Activated CD4-positive, alpha-beta T cell treated with anti-CD3 and anti-CD28 coated beads, Interleukin-2, amount 50 U/mL, for 1 hour (primary cell): ENCODE measurements around the gene CHST14.

Experiments
- DNase-seq: peaks from one replicate; pipeline ENCODE4 v3.0.0-alpha.2; 2020

CHST14 gene

DNA sequence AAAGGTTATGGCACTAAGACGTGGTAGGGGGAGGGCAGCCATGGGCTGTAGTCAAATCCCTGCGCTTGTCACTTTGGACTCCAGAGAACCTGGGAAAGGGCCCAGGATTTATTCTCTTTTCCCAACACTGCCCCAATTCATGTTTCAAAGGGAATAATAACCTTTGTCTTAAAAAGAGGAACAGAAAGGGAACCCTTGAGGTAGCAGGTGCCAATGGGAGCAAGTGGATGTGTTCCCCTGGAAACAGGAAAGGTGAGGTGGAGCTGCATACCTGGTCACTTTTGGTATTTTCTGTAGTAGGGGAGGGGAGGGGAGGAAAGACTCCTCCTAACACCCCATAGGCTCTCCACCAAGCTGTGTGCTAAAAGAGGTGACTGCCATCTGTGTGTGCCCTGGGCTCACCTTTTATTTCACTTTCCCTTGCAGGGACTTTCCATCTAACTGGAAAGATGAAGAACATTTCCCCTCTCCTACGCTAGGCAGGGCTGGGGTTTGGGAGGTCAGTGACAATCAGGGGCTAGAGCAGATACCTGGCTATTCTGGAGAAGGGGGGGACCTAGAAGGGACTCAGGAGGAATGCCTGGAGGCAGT is 6.1 kb upstream of the CHST14 start:
- no peak for DNase-seq

GRCh38 chr15:40465939-40466338 is 4.8 kb upstream of the CHST14 start:
- DNase-seq = no peak

DNA sequence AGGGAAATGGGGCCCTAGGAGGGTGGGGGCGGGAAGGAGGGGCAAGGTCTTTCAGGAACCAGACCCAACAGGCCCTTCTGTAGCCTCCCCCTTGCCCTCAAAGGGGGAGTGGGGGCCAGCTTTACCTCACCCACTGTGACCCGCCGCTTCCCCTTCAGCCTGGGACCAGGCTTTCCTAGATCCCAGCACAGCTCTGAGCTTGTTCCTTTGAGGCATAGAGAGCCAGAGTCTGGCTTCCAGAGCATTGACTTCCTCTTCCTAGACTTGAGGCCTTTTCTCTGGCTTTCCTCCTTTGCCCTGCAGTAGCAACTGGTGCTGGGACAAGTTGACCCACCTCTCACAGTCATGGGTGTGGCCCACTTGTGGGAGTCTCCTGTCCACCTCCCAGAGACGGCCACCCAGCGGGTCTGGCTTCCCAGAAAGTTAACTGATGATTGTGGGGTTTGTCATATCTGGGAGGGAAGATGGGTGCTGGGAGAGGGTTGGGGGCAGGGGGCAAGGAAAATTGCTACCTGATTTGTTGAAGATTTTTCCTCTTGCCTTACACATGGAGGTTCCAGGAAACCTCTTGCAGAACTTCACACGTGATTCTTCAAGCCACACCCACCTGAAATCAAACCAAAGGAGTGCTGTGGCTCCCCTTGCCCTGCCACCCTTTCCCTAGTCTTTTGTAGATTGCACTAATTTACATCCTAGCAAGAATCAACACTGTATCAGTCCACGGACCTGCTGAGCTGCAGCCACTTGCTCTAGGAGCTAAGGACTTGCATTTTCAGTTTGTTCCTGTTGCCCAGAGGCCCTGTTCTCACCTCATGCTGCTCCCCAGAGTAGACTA is 4.1 kb upstream of the CHST14 start:
- no peak for DNase-seq

DNA sequence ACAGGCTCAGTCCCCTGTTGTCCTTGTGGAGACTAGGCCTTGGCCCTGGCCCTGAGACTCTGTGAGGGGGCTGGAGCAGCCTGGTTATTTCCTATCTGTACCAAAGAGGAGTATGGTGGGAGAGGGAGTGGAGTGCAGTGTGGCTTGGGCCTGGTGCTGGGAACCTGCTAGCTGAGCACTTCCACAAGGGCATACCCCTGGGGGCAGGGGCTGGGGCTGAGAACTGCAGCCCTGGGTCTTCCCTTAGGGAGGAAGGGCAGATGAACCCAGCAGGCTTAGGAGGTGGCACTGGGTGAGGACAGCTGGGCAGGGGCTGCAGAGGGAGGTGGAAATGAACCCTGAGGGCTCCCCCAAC is 3.5 kb upstream of the CHST14 start:
- DNase-seq = no peak

DNA sequence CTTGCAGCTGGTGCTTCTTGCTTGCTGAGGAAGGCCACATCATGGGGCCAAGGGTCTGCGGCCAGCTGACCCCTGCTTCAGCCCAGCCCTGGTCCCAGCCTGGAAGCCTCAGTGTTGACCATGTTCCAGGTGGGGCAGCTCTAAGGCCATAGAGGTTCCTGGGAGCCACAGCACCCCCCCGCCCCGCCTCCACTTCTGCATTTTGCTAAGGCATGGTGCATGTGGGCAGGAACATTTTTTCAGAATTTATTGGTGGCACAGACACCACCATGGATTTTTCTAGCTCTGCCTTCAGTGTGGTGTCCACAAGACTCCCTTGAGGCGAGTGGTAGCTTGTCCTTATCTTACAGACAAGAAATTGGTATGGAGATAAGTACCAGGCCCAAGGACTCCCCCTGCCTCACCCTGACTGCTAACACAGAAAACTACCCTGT is 1.9 kb upstream of the CHST14 start:
- DNase-seq = no peak

DNA sequence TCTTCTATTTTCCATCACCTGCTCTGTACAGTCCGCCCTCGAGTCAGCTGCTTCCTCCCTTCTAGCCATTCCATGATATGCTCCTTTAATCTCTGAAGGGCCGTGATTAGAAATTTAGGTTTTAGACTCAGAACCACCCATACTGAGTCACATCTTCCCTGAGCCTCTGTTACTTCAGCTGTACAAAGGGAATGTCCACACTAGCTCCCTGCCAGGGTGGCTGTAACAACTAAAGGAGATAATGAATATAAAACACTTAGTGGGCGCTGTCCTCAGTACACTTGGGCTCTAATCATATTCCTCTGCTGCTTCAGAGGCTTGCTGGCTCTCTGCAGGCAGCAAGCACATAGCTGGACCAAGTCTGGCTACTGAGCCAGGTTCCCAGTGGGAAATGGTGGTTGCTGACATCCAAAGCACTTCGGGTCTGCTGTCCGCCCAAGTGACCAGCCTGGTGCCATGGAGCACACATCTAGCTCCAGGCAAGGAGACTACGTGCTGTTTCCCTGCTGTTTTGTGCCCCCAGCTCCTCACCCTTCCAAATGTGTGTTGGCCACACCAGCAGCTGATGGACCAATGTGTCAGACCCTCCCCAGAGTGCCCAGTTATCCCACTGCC is 901 bp upstream of the CHST14 start:
- DNase-seq = no peak

- peak; percentile 6 for DNase-seq
Observed at GRCh38 chr15:40471105-40471807, 472 bp downstream of the CHST14 start.

DNA sequence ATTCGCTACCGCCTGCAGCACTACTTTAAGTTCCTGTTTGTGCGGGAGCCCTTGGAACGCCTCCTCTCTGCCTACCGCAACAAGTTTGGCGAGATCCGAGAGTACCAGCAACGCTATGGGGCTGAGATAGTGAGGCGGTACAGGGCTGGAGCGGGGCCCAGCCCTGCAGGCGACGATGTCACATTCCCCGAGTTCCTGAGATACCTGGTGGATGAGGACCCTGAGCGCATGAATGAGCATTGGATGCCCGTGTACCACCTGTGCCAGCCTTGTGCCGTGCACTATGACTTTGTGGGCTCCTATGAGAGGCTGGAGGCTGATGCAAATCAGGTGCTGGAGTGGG is 995 bp downstream of the CHST14 start:
- DNase-seq = peak; percentile 4

GRCh38 chr15:40472171-40472727 is 1.5 kb downstream of the CHST14 start:
- no peak for DNase-seq

DNA sequence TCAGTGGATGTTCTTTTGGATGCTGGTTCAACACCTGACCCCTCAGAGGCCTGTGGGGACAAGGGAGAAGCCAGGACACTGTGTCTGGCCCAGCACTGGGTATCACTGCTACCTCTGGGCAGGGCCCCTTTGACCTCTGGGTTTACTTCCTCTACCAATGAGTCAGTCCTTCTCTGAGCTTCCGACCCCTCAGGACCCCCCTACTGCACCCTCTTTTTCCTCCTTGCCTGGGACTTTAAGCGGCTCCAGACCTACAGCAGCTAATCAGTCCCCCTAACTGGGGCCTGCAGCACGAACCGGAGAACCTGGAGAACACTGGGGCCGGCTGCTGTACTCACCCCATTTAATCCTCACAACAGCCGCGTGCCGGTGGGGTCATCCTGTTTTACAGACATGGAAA is 3.8 kb downstream of the CHST14 start:
- DNase-seq = no peak

- DNase-seq = no peak
Observed at GRCh38 chr15:40477642-40478327, 7.0 kb downstream of the CHST14 start.

DNA sequence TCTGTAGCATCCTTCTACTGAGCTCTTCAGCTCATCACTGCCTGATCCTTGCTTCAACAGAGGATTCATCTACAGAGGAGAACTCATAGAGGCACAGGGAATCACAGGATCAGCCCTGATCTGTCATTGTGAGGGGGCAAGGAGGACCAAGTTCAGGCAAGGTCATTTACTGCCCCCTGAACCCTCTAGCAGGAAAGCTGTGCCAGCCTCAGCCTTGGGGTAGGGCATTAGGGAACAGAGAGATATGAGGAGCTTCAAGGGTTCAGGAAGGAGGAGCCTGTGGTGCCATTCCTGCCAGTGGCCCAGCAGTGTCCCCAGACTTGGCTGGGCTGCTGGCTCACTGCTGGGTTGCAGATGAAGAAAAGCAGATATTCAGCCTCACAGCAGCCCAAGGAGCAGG is 8.2 kb downstream of the CHST14 start:
- no peak for DNase-seq

DNA sequence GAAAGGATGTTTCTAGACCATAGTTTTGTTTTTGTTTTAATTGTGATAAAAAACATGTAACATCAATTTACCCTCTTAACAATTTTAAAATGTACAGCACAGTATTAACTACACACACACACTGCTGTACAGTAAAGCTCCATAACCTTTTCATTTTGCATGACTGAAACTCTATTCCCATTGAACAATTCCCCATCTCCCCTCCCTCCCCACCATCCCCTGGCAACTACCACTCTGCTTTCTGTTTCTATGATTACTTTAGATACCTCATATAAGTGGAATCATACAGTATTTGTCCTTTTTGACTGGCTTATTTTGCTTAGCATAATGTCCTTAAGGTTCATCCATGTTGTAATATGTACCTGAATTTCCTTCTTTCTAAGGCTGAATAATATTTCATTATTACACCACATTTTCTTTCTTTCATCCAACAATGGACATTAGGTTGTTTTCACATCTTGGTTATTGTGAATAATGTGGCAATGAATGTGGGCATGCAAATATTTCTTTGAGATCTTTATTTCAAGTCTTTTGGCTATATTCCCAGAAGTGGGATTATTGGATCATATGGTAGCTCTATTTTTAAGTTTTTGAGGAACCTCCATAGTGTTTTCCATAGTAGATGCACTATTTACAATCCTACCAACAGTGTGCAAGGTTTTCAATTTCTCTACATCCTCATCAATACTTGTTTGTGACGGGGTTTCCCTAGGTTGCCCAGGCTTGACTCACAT is 10.7 kb downstream of the CHST14 start:
- no peak for DNase-seq

DNA sequence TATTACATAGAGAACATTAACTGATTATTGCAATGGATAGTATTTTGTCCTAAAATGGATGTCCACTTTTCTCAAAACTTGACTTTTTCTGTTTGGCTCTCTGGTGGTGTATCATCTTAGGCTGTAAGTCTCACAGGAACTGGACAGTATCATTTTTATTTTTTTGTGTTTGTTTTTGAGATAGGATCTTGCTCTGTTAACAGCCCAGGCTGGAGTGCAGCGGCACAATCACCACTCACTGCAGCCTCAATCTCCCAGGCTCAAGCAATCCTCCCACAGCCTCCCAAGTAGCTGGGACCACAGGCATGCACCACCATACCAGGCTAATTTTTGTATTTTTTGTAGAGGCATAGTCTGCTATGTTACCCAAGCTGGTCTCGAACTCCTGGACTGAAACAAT is 13.1 kb downstream of the CHST14 start:
- DNase-seq = no peak

DNA sequence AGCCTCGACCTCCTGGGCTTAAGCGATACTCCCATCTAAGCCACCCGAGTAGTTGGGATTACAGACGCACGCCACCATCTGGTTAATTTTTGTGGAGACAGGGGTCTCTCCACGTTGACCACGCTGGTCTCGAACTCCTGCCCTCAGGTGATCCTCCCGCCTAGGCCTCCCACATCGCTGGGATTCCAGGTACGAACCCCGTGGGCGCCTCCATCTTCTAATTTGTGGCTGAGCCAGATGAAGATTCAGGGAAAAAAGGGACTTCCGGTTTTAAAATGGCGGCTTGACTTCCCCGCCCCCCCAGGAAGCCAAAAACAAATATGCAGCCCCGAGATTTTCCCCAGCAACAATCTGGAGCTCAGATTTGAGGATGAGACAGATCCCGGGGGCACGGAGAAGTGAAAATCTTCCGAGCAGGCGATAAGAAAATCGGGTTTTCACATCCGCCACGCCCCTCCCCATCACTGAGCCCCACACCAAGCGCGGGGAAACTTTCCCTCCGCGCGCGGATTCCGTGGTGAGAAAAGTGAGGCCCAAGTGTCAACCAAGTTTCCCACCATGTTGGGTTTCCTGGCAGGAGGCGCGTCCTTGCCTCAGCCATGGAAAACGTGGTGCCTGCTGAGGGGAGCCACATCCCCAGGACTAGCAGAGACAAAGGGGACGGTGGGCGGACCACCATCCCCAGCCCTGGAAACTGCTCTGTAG is 15.4 kb downstream of the CHST14 start:
- no peak for DNase-seq

DNA sequence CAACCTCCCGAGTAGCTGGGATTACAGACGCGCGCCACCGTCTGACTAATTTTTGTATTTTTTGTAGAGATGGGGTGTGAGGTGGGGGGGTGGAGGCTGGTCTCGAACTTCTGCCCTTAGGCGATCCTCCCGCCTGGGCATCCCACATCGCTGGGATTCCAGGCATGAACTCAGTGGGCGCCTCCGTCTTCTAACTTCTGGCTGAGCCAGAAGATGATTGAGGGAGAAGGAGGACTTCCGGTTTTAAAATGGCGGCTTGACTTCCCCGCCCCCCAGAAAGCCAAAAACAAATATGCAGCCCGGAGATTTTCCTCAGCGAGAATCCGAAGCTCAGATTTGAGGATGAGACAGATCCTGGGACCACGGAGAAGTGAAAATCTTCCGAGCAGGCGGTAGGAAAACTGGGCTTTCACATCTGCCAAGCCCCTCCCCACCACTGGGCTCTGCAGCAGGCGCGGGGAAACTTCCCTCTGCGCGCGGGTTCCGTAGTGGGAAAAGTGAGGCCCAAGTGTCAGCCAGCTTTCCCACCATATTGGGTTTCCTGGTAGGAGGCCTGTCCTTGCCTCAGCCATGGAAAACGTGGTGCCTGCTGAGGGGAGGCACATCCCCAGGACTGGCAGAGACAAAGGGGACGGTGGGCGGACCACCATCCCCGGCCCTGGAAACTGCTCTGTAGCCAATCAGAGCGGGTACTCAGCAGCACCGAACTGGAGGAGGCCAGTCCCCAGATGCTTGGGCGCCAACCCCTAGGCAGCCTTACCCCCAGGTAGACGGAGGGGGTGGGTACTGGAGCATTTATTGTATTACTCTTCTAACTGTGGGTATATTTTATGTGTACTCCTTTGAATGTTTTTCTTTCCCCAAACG is 17.3 kb downstream of the CHST14 start:
- DNase-seq = no peak

- DNase-seq = no peak
Observed at GRCh38 chr15:40489274-40490175, 18.7 kb downstream of the CHST14 start.

- peak; percentile 41 for DNase-seq
Observed at GRCh38 chr15:40493089-40493840, 22.5 kb downstream of the CHST14 start.

DNA sequence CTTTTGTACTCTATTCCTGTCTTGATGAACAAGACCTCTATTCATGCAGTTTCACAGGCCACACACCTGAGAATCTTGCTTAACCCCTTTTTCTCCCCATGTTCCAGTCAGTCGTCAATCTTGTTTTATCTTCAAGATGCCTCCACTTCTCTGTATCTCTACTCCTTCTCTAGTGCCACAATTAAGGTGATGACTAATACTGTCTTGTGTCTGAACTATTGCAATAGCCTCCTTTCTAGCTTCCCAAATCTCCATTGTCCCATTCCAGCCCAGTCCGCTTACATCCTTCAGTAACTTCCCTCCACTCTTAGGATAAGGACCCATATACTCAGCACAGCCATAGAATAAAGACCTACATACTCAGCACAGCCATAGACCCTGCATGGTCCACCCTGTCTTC is 24.7 kb downstream of the CHST14 start:
- no peak for DNase-seq
